GM21447 (cell line): ENCODE data around the gene BCL10.
"Not testable (repeated sequence)": the region's sequence is repeated elsewhere in the genome, so short reads cannot be mapped to it uniquely, and the experiment has no call there.

Experiments used
- ATAC-seq: cut with Tn5 transposase; IDR thresholded peaks from one replicate; pipeline ENCODE4 v1.9.1; 2021; ENCODE audit not compliant: unreplicated experiment

BCL10 gene

GRCh38 chr1:85268801-85269585 is 7.4 kb downstream of the BCL10 start:
- no peak for ATAC-seq

GRCh38 chr1:85267313-85267712 is 9.1 kb downstream of the BCL10 start:
- ATAC-seq, result no peak

DNA sequence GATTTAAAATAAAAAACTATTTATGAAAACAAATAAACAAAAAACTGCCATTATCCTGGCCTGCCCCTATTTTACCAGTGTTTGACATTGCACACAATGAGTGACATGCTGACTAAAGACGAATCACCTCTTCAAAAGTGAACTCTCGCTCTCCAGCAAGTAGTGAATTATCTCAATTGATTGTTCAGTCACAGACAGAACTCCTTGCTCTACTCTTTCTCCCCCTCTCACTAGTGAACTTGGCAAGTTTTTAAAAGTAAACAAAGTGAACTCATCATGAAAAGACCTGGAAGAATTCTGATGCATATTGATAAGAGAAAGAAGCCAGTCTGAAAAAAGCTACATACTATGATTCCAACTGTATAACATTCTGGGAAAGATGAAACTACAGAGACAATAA is 12.3 kb downstream of the BCL10 start:
- ATAC-seq, result no peak

- ATAC-seq, result no peak
These were observed 13.4 kb downstream of the BCL10 start for GRCh38 chr1:85262985-85263384.

DNA sequence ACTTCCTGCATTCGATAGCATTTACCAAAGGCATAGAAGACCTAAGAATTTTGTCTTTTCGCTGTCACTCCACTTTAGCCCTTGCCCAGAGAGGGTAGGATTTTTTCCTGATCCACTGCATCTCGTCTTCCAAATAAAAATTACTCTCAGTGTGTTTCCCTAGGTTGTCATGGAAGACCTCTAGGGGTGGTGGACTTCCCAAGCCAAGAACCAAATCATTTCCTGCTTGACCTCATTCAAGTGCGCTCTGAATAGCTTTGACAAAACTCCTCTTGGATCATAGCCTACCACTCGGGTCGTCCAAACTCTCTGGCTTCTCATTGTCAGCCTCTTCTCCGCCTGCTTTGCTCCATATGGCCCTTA is 16.5 kb downstream of the BCL10 start:
- no peak for ATAC-seq

- peak; percentile 98 for ATAC-seq
These were observed 17.1 kb downstream of the BCL10 start, which contains the start of gene C1orf52 for GRCh38 chr1:85259118-85259911. Gene C1orf52 (minus strand): TSS chr1:85259662. CDS start chr1:85259633, 29 bp downstream.

GRCh38 chr1:85258536-85259117 is 17.8 kb downstream of the BCL10 start:
- ATAC-seq, result no peak

- not testable (repeated sequence) for ATAC-seq
These were observed 27.4 kb downstream of the BCL10 start for GRCh38 chr1:85249042-85249441.

- ATAC-seq, result no peak
These were observed 30.5 kb downstream of the BCL10 start for GRCh38 chr1:85245891-85246290.

DNA sequence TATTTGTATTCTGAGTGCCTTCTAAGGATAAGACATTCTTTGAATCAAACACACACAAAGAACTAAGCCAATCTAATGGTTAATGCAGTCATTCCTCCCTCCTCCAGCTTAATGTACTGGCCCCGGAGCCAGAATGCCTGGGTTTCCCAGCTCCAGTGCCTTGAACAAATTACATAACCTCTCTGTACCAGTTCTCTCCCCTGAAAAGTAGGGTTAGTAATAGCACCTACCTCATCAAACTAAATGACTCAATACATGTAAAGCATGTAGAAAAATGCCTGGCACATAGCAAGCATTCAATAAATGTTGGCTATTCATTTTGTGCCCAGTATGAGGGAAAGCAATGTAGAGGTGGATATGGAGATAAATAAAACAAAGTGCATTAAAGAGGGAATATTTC is 31.0 kb downstream of the BCL10 start:
- ATAC-seq, result no peak

DNA sequence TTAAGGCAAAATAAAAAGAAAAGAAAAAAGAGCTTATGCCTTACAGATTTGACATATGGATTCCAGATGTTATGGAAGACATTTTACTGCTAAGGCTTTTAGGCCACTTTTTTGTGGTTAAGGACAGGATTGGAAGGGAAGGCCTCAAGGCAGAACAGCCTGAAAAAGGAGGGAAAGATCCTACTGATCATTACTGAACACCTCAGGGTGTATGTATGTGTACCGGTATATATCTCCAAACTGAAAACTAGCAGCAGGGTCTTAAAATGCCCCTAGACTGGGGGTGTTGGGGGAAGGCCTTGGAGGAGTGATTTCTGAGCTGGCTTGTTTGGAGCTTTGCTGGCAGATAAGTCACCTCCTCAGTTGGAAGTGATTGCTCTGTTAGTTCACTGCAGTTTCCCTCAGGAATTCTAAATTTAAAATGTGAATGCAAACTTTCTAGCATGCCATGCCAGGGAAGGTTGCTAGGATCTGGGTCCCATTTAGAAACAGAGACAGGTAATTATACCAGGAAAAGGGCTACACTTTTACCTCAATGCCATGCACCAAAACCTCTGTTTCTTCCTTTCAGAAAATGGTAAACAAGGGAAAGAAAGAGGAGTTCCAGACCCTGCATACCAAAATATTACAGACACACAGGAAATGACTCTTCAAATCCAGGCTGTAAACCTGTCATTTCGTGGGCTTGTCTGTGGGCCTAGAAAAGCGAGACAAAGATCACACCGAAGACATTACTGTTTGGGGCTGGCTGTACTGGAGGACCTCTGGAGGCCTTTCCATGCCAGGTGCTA is 32.0 kb downstream of the BCL10 start:
- no peak for ATAC-seq

- no peak for ATAC-seq
These were observed 33.1 kb downstream of the BCL10 start for GRCh38 chr1:85243372-85243771.

DNA sequence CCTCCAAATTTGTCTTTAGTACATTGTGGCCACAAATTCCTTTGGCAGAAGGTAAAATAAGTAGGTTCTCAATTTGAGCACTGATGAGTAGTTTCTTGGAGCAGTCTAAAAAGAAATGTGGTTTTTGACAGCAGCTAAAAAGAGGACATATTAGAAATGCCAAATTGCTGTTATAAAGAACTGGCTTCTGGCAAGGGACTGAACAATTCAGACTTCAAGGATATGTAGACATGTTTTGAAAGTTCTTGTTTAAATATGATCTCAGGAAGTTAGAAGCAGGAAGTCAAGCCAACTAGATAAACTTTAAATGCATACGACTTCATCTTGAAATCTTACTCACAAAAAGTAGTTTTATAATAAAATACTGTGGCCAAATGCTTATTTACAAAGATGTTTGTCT is 35.8 kb downstream of the BCL10 start:
- ATAC-seq, result no peak

DNA sequence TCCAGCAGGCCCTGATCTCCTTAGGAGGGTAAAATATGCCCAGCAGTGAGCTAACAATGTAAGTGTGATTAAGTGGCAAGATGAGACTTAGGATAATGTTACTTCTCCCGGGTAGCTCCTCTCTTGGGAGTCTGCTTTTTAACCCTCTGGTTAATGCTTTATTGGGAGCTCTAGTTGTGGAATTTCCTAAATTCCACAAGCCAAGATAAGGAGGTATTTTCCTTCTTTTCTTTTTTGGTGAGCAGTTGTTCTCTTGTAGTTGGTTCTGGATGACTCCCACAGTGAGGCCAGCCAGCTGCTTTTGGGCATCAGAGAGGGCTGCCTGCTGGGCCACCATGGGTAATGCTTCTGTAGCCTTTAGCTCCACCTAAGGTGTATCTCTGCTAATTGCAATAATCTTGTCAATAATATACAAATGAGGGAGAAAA is 36.2 kb downstream of the BCL10 start:
- no peak for ATAC-seq

DNA sequence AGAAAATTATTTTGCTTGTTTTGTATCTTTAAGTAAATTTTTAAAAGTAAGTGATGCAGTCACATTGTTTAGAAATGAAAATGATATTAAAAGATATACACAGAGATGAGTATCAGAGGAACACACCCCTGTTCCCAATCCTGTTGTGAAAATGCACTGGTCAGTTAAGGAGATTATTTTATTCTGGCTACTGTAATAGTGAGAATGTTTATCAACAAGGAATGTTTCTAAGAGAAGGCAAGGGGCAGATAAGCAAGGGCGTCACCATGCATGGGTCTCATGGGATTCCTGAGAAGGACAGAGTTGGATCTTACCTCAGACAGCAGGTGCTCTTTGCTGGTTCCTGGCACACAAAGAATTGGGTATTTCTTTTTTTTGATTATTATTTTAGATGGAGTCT is 38.8 kb downstream of the BCL10 start:
- no peak for ATAC-seq

GRCh38 chr1:85230305-85230977 is 46.0 kb downstream of the BCL10 start:
- ATAC-seq, result no peak

DNA sequence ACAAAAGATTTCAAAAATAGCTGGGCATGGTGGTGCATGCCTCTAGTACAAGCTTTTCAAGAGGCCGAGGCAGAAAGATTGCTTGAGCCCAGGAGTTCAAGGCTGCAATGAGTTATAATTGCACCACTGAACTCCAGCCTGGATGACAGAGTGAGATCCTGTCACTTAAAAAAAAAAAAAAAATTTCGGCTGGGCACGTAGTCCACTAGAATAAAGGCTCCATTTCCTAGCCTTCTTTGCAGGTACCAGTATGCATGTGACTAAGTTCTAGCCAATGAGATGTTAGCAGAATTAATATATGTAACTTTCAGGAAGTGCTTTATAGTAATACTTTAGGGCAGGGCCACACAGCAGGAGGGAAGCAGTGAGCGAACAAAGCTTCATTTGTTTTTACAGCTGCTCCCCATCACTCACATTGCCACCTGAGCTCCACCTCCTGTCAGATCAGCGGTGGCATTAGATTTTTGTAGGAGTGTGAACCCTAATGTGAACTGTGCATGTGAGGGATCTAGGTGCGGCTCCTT is 46.8 kb downstream of the BCL10 start:
- ATAC-seq, result no peak

DNA sequence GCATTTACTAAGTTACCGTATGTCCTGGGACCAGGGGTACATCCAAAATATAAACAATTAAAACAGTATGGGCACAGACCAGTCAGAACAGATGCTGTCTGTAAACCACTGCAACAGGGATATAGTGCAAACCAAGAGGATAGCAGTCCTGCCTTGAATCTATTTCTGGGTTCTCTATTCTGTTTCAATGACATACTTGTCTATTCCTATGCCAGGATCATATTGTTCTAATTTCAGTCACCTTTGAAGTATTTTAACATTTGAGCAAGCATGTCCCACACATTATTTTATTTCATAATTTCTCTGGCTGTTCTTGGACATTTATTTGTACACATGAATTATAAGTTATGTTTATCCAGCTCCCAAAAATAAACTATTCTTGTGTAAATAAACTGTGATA is 47.5 kb downstream of the BCL10 start:
- ATAC-seq, result no peak

- ATAC-seq, result no peak
These were observed 50.6 kb downstream of the BCL10 start for GRCh38 chr1:85225624-85226380.
